Right atrium auricular region (tissue), 2 donors: ENCODE measurements around the gene TRA2A. TPM values are rescaled to one million over a fixed set of nuclear protein-coding genes. Genes with fewer than 3 reads are reported as not detected.

Experiments used
- DNase-seq: peaks from one replicate; pipeline ENCODE4 v3.0.0-alpha.2; 2019; ENCODE audit warnings: low spot score
- H3K27ac ChIP-seq, 2 donors: fragments of 200-600 bp; sonication (generic); 1 replicate in 1 of 2; 2 replicates in 1 of 2; pipeline ENCODE4 v1.5.1; 2016 to 2019
- H3K27me3 ChIP-seq, 2 donors: fragments of 200-600 bp; sonication (generic); one replicate each; pipeline versions ENCODE4 v1.5.1 to v1.6.0; 2017 to 2019
- H3K36me3 ChIP-seq: fragments of 200-600 bp; sonication (generic); one replicate; pipeline ENCODE4 v1.5.1; 2016
- H3K4me1 ChIP-seq, 2 donors: fragments of 200-600 bp; sonication (generic); one replicate each; pipeline versions ENCODE4 v1.5.1 to v1.6.0; 2017 to 2019
- H3K4me3 ChIP-seq, 2 donors: fragments of 200-600 bp; sonication (generic); 1 replicate in 1 of 2; 2 replicates in 1 of 2; pipeline ENCODE4 v1.5.1; 2017 to 2019; ENCODE audit warnings: mild to moderate bottlenecking in 1 of 2, moderate library complexity in 1 of 2
- H3K9me3 ChIP-seq, 2 donors: fragments of 200-600 bp; sonication (generic); one replicate each; pipeline ENCODE4 v1.5.1; 2019
- total RNA-seq, 2 donors: library from RNA; depleted of rRNA; stranded (reverse); fragments of >200 nt; gene quantifications; one replicate each; pipeline ENCODE4 v1.1.0, GENCODE V29; 2016
- TF ChIP-seq, protein P1 (sequence below), 2 donors: fragments of 200-600 bp; sonication (generic); IDR thresholded peaks; one replicate each; pipeline ENCODE4 v1.5.1; 2019; ENCODE audit warnings: antibody characterized with exemption in 2 of 2

TRA2A gene
- total RNA-seq, 2 donors from 2014 or later = 16.0 to 26.7 TPM

DNA sequence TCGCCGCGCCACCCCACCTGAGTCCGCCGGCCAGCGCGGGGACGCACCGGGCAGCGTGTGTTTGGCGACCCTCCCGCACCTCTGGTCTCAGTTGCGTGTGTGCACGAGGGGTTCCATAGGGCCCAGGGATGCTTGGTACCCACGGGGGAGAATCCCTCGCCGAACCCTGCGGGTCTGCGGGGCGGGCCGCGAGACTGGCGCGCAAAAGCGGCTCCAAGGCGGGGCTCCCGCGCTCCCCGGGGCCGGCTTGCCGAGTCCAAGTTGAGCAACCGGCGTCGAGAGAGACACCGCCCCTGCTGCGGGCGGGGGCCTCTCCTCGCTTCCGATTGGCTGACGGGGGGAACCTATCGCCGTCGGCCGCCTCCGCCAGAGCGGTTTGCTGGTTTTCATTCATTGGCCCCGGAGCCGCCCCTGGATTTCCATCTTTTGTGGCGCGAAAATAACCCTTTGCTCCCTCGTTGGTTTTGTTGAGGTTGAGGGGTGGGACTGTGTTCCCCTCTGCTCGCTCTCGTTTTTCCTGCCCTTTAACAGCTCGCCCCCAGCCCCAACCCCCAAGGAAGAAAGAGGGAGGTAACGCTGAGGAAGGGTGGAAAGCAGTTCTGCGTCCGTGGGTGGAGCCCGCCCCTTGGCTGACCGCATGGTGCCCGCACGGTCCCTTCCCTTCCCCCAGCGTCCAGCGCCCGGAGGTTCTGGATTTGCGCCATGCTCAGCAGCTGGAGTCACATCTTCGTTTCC, 57.5 kb downstream of the TRA2A start:
- H3K27ac ChIP-seq = no peak overlapping the region
- TF ChIP-seq, protein P1, sequence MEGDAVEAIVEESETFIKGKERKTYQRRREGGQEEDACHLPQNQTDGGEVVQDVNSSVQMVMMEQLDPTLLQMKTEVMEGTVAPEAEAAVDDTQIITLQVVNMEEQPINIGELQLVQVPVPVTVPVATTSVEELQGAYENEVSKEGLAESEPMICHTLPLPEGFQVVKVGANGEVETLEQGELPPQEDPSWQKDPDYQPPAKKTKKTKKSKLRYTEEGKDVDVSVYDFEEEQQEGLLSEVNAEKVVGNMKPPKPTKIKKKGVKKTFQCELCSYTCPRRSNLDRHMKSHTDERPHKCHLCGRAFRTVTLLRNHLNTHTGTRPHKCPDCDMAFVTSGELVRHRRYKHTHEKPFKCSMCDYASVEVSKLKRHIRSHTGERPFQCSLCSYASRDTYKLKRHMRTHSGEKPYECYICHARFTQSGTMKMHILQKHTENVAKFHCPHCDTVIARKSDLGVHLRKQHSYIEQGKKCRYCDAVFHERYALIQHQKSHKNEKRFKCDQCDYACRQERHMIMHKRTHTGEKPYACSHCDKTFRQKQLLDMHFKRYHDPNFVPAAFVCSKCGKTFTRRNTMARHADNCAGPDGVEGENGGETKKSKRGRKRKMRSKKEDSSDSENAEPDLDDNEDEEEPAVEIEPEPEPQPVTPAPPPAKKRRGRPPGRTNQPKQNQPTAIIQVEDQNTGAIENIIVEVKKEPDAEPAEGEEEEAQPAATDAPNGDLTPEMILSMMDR (IDR thresholded peaks at IDR 0.05) = no peak
- H3K9me3 ChIP-seq = peaks cover 0 to 25% of the 10 kb centered on the region in 2 donors
- H3K4me1 ChIP-seq = peaks cover 0 to 36% of the 10 kb centered on the region in 2 donors
- peak overlapping the region in 1 of 2 donors; percentile 22 for H3K4me3 ChIP-seq
- H3K27me3 ChIP-seq = peaks cover 80 to 82% of the 10 kb centered on the region in 2 donors
- no peak for DNase-seq
- H3K36me3 ChIP-seq = no peaks in the 10 kb centered on the region

DNA sequence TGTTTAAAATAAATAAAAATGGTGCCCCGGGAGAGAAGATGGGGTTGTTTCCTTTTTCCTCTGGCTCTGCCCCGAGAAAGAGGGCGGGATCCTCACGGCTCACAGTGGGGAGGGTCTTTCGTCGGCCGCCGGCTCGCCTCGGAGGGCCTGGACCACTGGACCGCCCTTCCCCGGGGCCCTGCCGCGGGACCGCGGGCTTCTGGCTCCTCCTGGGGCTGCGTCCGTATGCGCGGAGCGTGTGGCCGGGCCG, 58.0 kb downstream of the TRA2A start:
- peaks cover 0 to 25% of the 10 kb centered on the region in 2 donors for H3K9me3 ChIP-seq
- no peaks in the 10 kb centered on the region for H3K36me3 ChIP-seq
- no peak for DNase-seq
- peak overlapping the region in 1 of 2 donors; percentile 22 for H3K4me3 ChIP-seq
- peaks cover 85 to 87% of the 10 kb centered on the region in 2 donors for H3K27me3 ChIP-seq
- peaks cover 0 to 41% of the 10 kb centered on the region in 2 donors for H3K4me1 ChIP-seq
- TF ChIP-seq, protein P1 (IDR thresholded peaks at IDR 0.05) = no peak
- no peak overlapping the region for H3K27ac ChIP-seq

DNA sequence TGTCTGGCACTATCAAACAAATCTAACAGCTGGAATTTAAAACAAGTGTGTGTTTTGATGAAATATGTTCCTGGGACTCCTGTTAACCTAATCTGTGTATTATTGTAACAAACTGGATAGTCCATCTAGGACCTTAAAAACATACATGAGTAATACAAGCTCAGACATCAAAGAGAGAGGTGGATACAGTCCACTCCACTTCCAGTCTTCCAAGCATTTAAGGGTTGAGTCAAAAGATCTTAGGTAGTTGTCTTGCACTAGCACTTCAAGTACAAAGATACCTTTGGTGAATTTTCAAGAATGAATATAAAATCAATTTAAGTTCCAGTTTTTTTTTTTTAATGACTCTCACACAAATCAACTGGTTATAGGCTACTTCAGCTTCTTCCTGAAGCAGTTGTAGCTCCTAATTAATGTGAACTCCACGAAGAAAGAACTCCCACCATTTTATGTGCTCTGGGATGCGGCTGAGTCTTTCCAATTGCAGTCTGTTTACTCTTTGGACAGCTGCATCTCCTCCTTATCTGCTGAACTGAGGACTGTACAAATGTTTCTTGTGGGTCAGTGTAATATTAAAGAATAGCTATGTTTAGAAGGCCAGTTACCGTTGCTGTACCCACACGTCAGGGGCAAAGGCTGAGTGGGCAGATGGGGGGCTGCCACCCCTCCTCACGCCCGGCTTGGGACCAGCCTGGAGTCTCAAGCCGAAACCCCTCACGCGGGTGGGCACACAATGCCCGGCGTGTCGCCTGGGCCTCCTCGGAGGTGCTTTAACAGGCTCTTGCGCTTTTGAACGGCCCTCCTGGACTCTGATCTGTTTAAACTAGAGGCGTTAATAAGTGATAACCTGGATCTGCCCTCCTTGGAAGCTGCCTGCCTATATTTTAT, 58.6 kb downstream of the TRA2A start:
- peaks cover 85 to 91% of the 10 kb centered on the region in 2 donors for H3K27me3 ChIP-seq
- no peak for DNase-seq
- peaks cover 0 to 25% of the 10 kb centered on the region in 2 donors for H3K9me3 ChIP-seq
- TF ChIP-seq, protein P1 (IDR thresholded peaks at IDR 0.05) = no peak
- no peak overlapping the region for H3K4me3 ChIP-seq
- H3K36me3 ChIP-seq = no peaks in the 10 kb centered on the region
- H3K4me1 ChIP-seq = peaks cover 0 to 46% of the 10 kb centered on the region in 2 donors
- H3K27ac ChIP-seq = no peak overlapping the region

DNA sequence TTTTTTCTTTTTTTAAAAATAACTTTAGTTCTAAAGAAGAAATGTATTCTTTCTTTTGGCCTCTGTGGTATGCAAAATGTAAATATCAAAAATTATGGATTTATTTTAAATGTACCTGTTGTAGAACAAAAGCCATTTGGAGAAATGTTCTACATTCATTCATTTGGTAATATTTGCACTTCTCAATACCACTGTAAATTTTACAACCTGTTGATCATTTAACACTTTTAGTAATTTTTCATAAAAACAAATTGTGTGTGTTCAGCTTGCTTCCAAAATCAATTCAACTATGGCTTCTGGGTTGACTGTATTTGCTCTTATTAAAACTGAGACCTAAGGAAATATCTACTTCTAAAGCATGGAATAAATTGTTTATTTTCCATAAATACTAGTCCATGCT, 59.2 kb downstream of the TRA2A start:
- H3K27me3 ChIP-seq = peaks cover 89 to 90% of the 10 kb centered on the region in 2 donors
- H3K27ac ChIP-seq = no peak overlapping the region
- no peaks in the 10 kb centered on the region for H3K36me3 ChIP-seq
- DNase-seq = no peak
- peaks cover 0 to 53% of the 10 kb centered on the region in 2 donors for H3K4me1 ChIP-seq
- H3K4me3 ChIP-seq = no peak overlapping the region
- TF ChIP-seq, protein P1 (IDR thresholded peaks at IDR 0.05) = no peak
- peaks cover 0 to 25% of the 10 kb centered on the region in 2 donors for H3K9me3 ChIP-seq

DNA sequence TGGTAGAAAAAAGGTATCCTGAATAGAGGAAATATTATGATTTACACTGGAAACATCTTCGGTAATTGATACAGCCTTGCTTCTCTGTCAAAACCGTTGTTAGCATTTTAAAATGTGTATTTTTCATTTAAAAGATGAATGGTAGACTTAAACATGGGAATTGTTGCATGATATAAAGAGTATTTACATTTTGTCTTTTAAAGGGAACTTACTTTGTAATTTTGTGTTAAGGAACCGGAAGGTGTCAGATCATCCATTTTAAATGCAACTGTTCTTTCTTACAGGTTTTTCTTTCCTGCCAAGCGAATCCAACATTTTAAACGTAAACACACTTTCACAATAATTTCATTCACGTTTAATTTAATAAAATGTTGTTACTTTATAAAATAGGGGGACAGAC, 59.7 kb downstream of the TRA2A start:
- Histone ChIP-seq H3K27me3 (peaks cover 85 to 90% of the 10 kb centered on the region in 2 donors), H3K9me3 (peaks cover 0 to 25% of the 10 kb centered on the region in 2 donors), H3K27ac (no peak overlapping the region), H3K4me1 (peaks cover 0 to 56% of the 10 kb centered on the region in 2 donors), H3K4me3 (no peak overlapping the region), H3K36me3 (no peaks in the 10 kb centered on the region)
- TF ChIP-seq, protein P1 (IDR thresholded peaks at IDR 0.05) = no peak
- no peak for DNase-seq
